GM23338 (cell line): ENCODE data around the gene NEK11. TPM values are rescaled to one million over a fixed set of nuclear protein-coding genes. Genes with fewer than 3 reads are reported as not detected.

Source experiments
- ATAC-seq: fragments of 200-7000 bp; cut with Tn5 transposase; 3 replicates; pipeline ENCODE4 v1.9.1; 2020
- DNase-seq: peaks from one replicate; pipeline ENCODE4 v3.0.0-alpha.2; 2015; ENCODE audit warnings: low spot score
- H2AFZ ChIP-seq: fragments of 200-600 bp; sonication (generic); 2 replicates; pipeline ENCODE4 v1.8.0; 2016; ENCODE audit warnings: antibody characterized with exemption, mild to moderate bottlenecking, moderate library complexity
- H3F3A ChIP-seq: fragments of 200-600 bp; sonication (generic); replicated peaks from 2 replicates; pipeline ENCODE4 v1.8.0; 2017; ENCODE audit warnings: antibody characterized with exemption, mixed run types, low read depth
- H3K27ac ChIP-seq: fragments of 200-600 bp; sonication (generic); 2 replicates; pipeline ENCODE4 v1.6.1; 2016; ENCODE audit warnings: low read depth
- H3K27me3 ChIP-seq: fragments of 200-600 bp; sonication (generic); 2 replicates; pipeline ENCODE4 v1.8.0; 2016; ENCODE audit warnings: mild to moderate bottlenecking, mixed run types, moderate library complexity; ENCODE audit not compliant: insufficient read depth
- H3K36me3 ChIP-seq: fragments of 200-600 bp; sonication (generic); 2 replicates; pipeline ENCODE4 v1.8.0; 2016; ENCODE audit warnings: mild to moderate bottlenecking; ENCODE audit not compliant: insufficient read depth
- H3K4me1 ChIP-seq: fragments of 200-600 bp; sonication (generic); 2 replicates; pipeline ENCODE4 v1.8.0; 2016; ENCODE audit warnings: mild to moderate bottlenecking, moderate library complexity; ENCODE audit not compliant: insufficient read depth
- H3K4me2 ChIP-seq: fragments of 200-600 bp; sonication (generic); 2 replicates; pipeline ENCODE4 v1.7.1; 2017; ENCODE audit warnings: mixed run types
- H3K4me3 ChIP-seq: fragments of 200-600 bp; sonication (generic); 2 replicates; pipeline ENCODE4 v1.6.1; 2016; ENCODE audit warnings: mixed run types
- H3K79me2 ChIP-seq: fragments of 200-600 bp; sonication (generic); replicated peaks from 2 replicates; pipeline ENCODE4 v1.8.0; 2017; ENCODE audit warnings: mild to moderate bottlenecking; ENCODE audit not compliant: insufficient read depth
- H3K9me2 ChIP-seq: fragments of 200-600 bp; sonication (generic); 2 replicates; pipeline ENCODE4 v1.8.0; 2017; ENCODE audit not compliant: insufficient read depth
- H4K20me1 ChIP-seq: fragments of 200-600 bp; sonication (generic); replicated peaks from 2 replicates; pipeline ENCODE4 v1.8.0; 2017; ENCODE audit warnings: mild to moderate bottlenecking; ENCODE audit not compliant: insufficient read depth
- H3K27ac Mint-ChIP-seq: 2 replicates; pipeline ENCODE4 v1.8.0; 2020; ENCODE audit warnings: inconsistent platforms, mild to moderate bottlenecking, moderate library complexity, mixed read lengths
- H3K27me3 Mint-ChIP-seq: 3 replicates; pipeline ENCODE4 v1.8.0; 2022; ENCODE audit warnings: low read depth, mild to moderate bottlenecking, moderate library complexity, mixed read lengths, inconsistent platforms; ENCODE audit not compliant: insufficient read depth, poor library complexity
- H3K36me3 Mint-ChIP-seq: 3 replicates; pipeline ENCODE4 v1.8.0; 2021; ENCODE audit warnings: low read depth, mild to moderate bottlenecking, inconsistent platforms, moderate library complexity, mixed read lengths
- H3K4me1 Mint-ChIP-seq: 3 replicates; pipeline ENCODE4 v1.8.0; 2020; ENCODE audit warnings: mild to moderate bottlenecking, inconsistent platforms, mixed read lengths
- H3K4me3 Mint-ChIP-seq: 3 replicates; pipeline ENCODE4 v1.8.0; 2021; ENCODE audit warnings: moderate library complexity, mild to moderate bottlenecking, inconsistent platforms, mixed read lengths
- H3K9me3 Mint-ChIP-seq: 3 replicates; pipeline ENCODE4 v1.8.0; 2020; ENCODE audit warnings: moderate library complexity, mild to moderate bottlenecking, inconsistent platforms, mixed read lengths
- CREB1 ChIP-seq: fragments of 250-450 bp; sonication (Bioruptor Pico); IDR thresholded peaks from 2 replicates; pipeline ENCODE4 v1.5.0; 2020; ENCODE audit warnings: low read depth, mild to moderate bottlenecking, moderate library complexity
- EZH2 ChIP-seq: fragments of 200-600 bp; sonication (generic); IDR thresholded peaks from one replicate; pipeline ENCODE4 v1.8.0; 2017; ENCODE audit warnings: antibody characterized with exemption, mild to moderate bottlenecking, low read depth; ENCODE audit not compliant: unreplicated experiment
- EZH2phosphoT487 ChIP-seq: fragments of 200-600 bp; sonication (generic); IDR thresholded peaks from one replicate; pipeline ENCODE4 v1.8.1; 2018; ENCODE audit warnings: antibody characterized with exemption; ENCODE audit not compliant: unreplicated experiment
- JUNB ChIP-seq: IDR thresholded peaks from one replicate; pipeline ENCODE4 v1.6.1; 2016; ENCODE audit warnings: antibody characterized with exemption; ENCODE audit not compliant: unreplicated experiment
- NANOG ChIP-seq: IDR thresholded peaks from 2 replicates; pipeline ENCODE4 v1.6.1; 2016; ENCODE audit warnings: antibody characterized with exemption, borderline replicate concordance
- POLR2AphosphoS5 ChIP-seq: IDR thresholded peaks from 2 replicates; pipeline ENCODE4 v1.6.1; 2016; ENCODE audit warnings: antibody characterized with exemption, low read depth
- REST ChIP-seq: IDR thresholded peaks from one replicate; pipeline ENCODE4 v1.6.1; 2018; ENCODE audit warnings: antibody characterized with exemption; ENCODE audit not compliant: unreplicated experiment
- STAT1 ChIP-seq: IDR thresholded peaks from one replicate; pipeline ENCODE4 v1.6.1; 2016; ENCODE audit warnings: antibody characterized with exemption; ENCODE audit not compliant: unreplicated experiment
- ZNF114 ChIP-seq: fragments of 250-450 bp; sonication (Bioruptor Pico); IDR thresholded peaks from 2 replicates; pipeline ENCODE4 v1.5.0; 2020; ENCODE audit warnings: mild to moderate bottlenecking, moderate library complexity
- ZNF331 ChIP-seq: fragments of 250-450 bp; sonication (Bioruptor Pico); IDR thresholded peaks from 2 replicates; pipeline ENCODE4 v1.5.0; 2020; ENCODE audit warnings: low read depth, mild to moderate bottlenecking, moderate library complexity
- polyA plus RNA-seq: library from polyadenylated mRNA; unstranded; fragments of >200 nt; fragmentation: Nextera tagmentation; extraction: Ambion mirVana; gene quantifications from 2 replicates; pipeline ENCODE4 v1.2.1, GENCODE V29; 2016
- total RNA-seq: library from RNA; depleted of rRNA; stranded (reverse); fragments of >200 nt; shearing (Covaris generic); gene quantifications from 2 replicates; pipeline ENCODE4 v1.2.3, GENCODE V29; 2014
- TF ChIP-seq, protein P1 (sequence below): IDR thresholded peaks from 2 replicates; pipeline ENCODE4 v1.6.1; 2016; ENCODE audit warnings: antibody characterized with exemption
- TF ChIP-seq, protein P2 (sequence below), 2 experiments: fragments of 200-600 bp in 1 of 2; sonication (generic) in 1 of 2; conservative IDR thresholded peaks; 2 replicates each; pipeline versions ENCODE4 v1.5.1 to v1.6.1; 2016 to 2017; ENCODE audit warnings: antibody characterized with exemption in 2 of 2, low read depth in 2 of 2, mild to moderate bottlenecking in 2 of 2, moderate library complexity in 1 of 2
- TF ChIP-seq, protein P3 (sequence below): fragments of 250-450 bp; sonication (Bioruptor Pico); IDR thresholded peaks from 2 replicates; pipeline ENCODE4 v1.5.0; 2020; ENCODE audit warnings: mild to moderate bottlenecking, moderate library complexity

Gene NEK11
- total and polyA plus RNA-seq, 2 experiments from 2014 or later = 0.80 to 1.1 TPM

- Histone ChIP-seq H4K20me1 (no peaks in the 10 kb centered on the region), H3K9me2 (peaks cover 8% of the 10 kb centered on the region; the same call in 1 of the 2 replicates), H3K27ac (no peak overlapping the region), H3K36me3 (no peaks in the 10 kb centered on the region), H3F3A (no peaks in the 10 kb centered on the region), H2AFZ (no peak overlapping the region), H3K4me2 (no peak overlapping the region), H3K79me2 (no peaks in the 10 kb centered on the region), H3K27me3 (no peaks in the 10 kb centered on the region), H3K4me3 (no peak overlapping the region), H3K4me1 (no peaks in the 10 kb centered on the region)
- no peak for TF ChIP-seq REST
- TF ChIP-seq, protein P1, sequence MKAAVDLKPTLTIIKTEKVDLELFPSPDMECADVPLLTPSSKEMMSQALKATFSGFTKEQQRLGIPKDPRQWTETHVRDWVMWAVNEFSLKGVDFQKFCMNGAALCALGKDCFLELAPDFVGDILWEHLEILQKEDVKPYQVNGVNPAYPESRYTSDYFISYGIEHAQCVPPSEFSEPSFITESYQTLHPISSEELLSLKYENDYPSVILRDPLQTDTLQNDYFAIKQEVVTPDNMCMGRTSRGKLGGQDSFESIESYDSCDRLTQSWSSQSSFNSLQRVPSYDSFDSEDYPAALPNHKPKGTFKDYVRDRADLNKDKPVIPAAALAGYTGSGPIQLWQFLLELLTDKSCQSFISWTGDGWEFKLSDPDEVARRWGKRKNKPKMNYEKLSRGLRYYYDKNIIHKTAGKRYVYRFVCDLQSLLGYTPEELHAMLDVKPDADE = no peak
- no peak for TF ChIP-seq ZNF114 (CRISPR knock-in tag)
- TF ChIP-seq, protein P2, sequence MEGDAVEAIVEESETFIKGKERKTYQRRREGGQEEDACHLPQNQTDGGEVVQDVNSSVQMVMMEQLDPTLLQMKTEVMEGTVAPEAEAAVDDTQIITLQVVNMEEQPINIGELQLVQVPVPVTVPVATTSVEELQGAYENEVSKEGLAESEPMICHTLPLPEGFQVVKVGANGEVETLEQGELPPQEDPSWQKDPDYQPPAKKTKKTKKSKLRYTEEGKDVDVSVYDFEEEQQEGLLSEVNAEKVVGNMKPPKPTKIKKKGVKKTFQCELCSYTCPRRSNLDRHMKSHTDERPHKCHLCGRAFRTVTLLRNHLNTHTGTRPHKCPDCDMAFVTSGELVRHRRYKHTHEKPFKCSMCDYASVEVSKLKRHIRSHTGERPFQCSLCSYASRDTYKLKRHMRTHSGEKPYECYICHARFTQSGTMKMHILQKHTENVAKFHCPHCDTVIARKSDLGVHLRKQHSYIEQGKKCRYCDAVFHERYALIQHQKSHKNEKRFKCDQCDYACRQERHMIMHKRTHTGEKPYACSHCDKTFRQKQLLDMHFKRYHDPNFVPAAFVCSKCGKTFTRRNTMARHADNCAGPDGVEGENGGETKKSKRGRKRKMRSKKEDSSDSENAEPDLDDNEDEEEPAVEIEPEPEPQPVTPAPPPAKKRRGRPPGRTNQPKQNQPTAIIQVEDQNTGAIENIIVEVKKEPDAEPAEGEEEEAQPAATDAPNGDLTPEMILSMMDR (conservative IDR thresholded peaks at IDR 0.05; ENCODE audit: low read depth in 2 of 2) = no peak
- no peak for TF ChIP-seq ZNF331 (CRISPR knock-in tag)
- TF ChIP-seq NANOG = no peak
- TF ChIP-seq JUNB = no peak
- no peak for TF ChIP-seq STAT1
- no peak for TF ChIP-seq EZH2phosphoT487
- TF ChIP-seq EZH2 = no peak
- TF ChIP-seq CREB1 (CRISPR knock-in tag) = no peak
- no peak for TF ChIP-seq POLR2AphosphoS5
- TF ChIP-seq, protein P3, sequence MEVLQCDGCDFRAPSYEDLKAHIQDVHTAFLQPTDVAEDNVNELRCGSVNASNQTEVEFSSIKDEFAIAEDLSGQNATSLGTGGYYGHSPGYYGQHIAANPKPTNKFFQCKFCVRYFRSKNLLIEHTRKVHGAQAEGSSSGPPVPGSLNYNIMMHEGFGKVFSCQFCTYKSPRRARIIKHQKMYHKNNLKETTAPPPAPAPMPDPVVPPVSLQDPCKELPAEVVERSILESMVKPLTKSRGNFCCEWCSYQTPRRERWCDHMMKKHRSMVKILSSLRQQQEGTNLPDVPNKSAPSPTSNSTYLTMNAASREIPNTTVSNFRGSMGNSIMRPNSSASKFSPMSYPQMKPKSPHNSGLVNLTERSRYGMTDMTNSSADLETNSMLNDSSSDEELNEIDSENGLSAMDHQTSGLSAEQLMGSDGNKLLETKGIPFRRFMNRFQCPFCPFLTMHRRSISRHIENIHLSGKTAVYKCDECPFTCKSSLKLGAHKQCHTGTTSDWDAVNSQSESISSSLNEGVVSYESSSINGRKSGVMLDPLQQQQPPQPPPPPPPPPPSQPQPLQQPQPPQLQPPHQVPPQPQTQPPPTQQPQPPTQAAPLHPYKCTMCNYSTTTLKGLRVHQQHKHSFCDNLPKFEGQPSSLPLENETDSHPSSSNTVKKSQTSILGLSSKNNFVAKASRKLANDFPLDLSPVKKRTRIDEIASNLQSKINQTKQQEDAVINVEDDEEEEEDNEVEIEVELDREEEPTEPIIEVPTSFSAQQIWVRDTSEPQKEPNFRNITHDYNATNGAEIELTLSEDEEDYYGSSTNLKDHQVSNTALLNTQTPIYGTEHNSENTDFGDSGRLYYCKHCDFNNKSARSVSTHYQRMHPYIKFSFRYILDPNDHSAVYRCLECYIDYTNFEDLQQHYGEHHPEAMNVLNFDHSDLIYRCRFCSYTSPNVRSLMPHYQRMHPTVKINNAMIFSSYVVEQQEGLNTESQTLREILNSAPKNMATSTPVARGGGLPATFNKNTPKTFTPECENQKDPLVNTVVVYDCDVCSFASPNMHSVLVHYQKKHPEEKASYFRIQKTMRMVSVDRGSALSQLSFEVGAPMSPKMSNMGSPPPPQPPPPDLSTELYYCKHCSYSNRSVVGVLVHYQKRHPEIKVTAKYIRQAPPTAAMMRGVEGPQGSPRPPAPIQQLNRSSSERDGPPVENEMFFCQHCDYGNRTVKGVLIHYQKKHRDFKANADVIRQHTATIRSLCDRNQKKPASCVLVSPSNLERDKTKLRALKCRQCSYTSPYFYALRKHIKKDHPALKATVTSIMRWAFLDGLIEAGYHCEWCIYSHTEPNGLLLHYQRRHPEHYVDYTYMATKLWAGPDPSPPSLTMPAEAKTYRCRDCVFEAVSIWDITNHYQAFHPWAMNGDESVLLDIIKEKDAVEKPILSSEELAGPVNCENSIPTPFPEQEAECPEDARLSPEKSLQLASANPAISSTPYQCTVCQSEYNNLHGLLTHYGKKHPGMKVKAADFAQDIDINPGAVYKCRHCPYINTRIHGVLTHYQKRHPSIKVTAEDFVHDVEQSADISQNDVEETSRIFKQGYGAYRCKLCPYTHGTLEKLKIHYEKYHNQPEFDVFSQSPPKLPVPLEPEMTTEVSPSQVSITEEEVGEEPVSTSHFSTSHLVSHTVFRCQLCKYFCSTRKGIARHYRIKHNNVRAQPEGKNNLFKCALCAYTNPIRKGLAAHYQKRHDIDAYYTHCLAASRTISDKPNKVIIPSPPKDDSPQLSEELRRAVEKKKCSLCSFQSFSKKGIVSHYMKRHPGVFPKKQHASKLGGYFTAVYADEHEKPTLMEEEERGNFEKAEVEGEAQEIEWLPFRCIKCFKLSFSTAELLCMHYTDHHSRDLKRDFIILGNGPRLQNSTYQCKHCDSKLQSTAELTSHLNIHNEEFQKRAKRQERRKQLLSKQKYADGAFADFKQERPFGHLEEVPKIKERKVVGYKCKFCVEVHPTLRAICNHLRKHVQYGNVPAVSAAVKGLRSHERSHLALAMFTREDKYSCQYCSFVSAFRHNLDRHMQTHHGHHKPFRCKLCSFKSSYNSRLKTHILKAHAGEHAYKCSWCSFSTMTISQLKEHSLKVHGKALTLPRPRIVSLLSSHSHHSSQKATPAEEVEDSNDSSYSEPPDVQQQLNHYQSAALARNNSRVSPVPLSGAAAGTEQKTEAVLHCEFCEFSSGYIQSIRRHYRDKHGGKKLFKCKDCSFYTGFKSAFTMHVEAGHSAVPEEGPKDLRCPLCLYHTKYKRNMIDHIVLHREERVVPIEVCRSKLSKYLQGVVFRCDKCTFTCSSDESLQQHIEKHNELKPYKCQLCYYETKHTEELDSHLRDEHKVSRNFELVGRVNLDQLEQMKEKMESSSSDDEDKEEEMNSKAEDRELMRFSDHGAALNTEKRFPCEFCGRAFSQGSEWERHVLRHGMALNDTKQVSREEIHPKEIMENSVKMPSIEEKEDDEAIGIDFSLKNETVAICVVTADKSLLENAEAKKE = no peak
- ATAC-seq = no peak
- H3K36me3 Mint-ChIP-seq = no peaks in the 10 kb centered on the region; the same call in 2 of the 3 replicates
- no peak overlapping the region for H3K27ac Mint-ChIP-seq
- H3K9me3 Mint-ChIP-seq = no peaks in the 10 kb centered on the region; the same call in 2 of the 3 replicates
- H3K27me3 Mint-ChIP-seq = no peaks in the 10 kb centered on the region
- no peaks in the 10 kb centered on the region for H3K4me1 Mint-ChIP-seq
- no peak overlapping the region for H3K4me3 Mint-ChIP-seq
- no peak for DNase-seq
Observed at GRCh38 chr3:131261104-131261503, 234.4 kb downstream of the NEK11 start.
